ACHN (cell line): ENCODE measurements around the gene RNF181.
"Not testable (repeated sequence)": the region's sequence is repeated elsewhere in the genome, so short reads cannot be mapped to it uniquely, and the experiment has no call there.

Experiments used
- DNase-seq: peaks from one replicate; pipeline ENCODE4 v3.0.0-alpha.2; 2015
- in situ Hi-C: cut with HindIII; loops from 2 replicates; pipeline ENCODE4 v1.10.0; 2017; ENCODE audit warnings: low sequenced_read_pairs, low pct_ligation_motif_present, low pct_unique_long_range_greater_than_20kb

The RNF181 gene

GRCh38 chr2:85595301-85596025 is at the start of gene RNF181:
RNF181 (plus strand) TSS chr2:85595745; CDS start chr2:85595764, 19 bp downstream.
- peak; percentile 99 for DNase-seq
- in situ Hi-C loops: no loop called here

- no peak for DNase-seq
- in situ Hi-C loops: loop anchor here (5.0 kb wide), 1 partner anchor 124 kb away; no protein-coding TSS in a partner anchor
Measured at GRCh38 chr2:85545780-85546240, 49.7 kb upstream of the RNF181 start.

DNA sequence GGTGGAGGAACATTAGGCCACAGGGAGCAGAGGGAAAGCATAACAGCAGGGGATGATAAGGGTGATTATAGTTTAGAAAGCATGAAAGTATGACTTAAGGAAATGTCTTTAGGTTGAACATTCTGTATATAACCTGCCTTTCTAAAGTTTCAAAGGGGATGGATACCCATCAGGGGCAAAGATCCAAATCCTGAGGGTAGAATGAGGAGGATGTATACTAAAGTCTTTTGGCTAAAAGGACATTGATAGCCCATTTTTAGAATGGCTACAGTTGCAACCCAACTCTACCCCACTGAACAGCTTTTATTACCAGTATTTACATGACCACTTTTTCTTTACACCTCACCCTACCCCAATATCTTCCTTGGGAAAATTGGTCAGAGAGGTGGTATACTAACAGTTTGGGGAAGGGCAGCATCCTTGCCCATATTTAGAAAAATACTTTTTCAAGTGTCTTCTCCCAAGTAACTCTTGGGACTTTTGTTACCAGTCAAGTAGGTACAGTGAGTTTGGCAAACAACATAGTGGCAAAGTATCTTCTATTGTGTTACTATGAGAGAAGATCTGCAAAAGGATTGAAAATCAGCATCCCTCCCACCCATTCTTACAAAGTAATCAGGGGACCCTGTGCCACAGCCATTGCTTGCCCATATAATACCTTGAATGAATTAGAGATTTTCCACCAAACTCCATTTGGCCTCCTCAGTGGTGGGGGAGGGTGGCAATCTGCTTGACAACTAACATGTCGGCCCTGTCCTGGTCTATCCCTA is 48.3 kb upstream of the RNF181 start:
- DNase-seq: no peak
- in situ Hi-C loops: loop anchor here (5.0 kb wide), 1 partner anchor 125 kb away; no protein-coding TSS in a partner anchor

DNA sequence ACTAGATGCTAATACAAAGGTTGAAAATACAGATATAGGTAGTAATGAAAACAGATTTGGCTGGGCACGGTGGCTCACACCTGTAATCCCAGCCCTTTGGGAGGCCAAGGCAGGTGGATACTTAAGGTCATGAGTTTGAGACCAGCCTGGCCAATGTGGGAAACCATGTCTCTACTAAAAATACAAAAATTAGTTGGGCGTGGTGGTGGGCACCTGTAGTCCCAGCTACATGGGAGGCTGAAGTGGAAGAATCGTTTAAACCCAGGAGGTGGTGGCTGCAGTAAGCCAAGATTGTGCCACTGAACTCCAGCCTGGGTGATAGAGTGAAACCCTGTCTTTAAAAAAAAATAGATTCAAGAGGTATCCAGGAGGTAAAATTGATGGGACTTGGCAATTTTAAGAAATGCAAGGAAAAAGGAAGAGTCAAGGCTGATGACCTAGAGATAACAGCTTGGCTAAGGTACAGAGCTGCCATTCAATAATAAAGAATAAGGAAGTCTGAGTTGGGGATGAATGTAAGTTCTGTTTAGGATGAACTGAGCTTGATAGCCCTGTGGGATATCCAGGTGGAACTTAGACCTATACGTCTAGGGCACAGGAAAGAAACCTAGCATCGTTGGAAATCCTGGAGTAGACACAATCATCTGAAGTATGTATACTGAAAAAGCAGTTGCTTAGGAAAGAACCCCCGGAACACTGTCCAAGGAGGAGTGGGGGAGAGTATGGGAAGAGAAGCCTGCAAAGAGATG is 47.5 kb upstream of the RNF181 start:
- no peak for DNase-seq
- in situ Hi-C loops: loop anchor here (5.0 kb wide), 1 partner anchor 126 kb away; no protein-coding TSS in a partner anchor

DNA sequence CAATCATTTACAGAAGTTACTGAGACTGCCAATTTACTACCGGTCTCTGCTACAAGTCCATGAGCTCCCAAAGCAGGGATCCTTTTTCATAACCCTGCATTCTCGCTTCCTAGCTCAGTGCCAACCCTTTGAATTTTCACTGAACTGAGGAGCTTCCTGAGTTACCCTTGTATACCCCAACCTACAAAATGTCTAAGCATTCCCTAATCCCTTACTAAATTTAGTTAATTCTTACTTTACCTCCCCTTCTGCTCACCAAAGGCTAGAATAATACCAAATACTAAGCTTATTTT is 47.0 kb upstream of the RNF181 start:
- in situ Hi-C loops: loop anchor here (5.0 kb wide), 1 partner anchor 126 kb away; no protein-coding TSS in a partner anchor

DNA sequence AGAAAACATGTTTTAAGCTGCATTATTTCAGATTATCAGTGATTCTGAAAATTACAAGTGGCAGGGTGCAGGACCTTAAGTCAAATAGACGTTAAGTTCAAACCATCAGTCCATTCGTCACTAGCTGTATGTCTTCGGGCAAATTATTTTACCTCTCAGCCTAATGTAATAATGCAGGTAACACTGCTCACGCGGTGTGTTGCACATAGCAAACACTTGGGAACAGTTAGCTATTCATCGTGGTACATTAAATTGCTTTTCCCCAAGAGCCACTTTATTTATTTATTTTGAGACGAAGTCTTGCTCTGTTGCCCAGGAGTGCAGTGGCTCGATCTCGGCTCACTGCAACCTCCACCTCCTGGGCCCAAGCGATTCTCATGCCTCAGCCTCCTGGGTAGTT is 46.5 kb upstream of the RNF181 start:
- in situ Hi-C loops: loop anchor here (5.0 kb wide), 1 partner anchor 127 kb away; no protein-coding TSS in a partner anchor
- no peak for DNase-seq

More for the DNA sequence above, 47.0 kb upstream of the RNF181 start:
- no peak for DNase-seq

GRCh38 chr2:85549826-85550225 is 45.7 kb upstream of the RNF181 start:
- DNase-seq: no peak
- in situ Hi-C loops: loop anchor here (5.0 kb wide), 1 partner anchor 128 kb away; no protein-coding TSS in a partner anchor

- DNase-seq: no peak
- in situ Hi-C loops: no loop called here
Measured at GRCh38 chr2:85550486-85550885, 45.1 kb upstream of the RNF181 start.

DNA sequence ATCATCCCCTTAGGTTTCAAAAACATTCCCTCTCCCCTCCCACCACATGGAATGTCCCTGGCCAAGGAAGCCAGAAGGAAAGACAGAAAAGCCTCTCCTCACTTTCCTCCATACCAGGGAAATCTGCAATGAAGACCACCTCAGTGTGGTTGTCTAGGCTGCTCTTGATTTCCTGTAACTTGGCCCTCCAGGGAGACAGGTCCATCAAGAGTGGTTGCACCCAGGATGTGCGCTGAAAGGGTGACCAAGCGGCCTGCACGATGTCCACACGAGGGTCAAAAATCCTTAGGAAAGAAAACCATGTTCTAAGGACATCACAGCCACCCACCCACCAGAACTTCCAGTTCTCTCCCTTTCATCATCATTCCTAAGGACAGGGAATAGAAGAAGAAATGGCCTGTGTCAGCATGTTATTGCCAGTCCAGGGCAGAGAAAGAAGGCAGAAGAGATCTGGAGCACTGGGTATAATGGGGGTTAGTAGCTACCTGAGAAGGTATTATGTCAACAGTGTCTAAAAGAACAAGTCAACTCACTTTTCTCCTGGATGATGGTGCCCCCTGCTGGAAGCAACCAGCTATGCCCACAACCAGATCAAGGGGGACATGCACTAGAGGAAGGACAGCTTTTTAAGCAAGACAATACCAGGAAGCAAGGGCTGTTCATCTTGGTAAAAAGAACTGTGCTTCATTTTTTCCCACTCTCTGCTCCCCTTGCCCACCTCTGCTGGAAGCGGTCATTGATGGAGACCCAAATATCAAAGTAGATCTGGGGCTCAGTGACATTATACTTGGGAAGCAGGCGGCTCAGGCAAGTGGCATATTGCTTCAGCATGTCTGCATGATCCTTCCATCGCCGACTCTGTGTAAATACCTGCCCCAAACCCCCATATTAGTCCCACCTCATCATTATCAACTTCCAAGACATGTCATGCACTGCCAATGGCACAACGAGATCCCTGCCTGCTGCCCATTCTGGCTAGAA is 43.6 kb upstream of the RNF181 start:
- DNase-seq: peak; percentile 79
- in situ Hi-C loops: no loop called here

DNA sequence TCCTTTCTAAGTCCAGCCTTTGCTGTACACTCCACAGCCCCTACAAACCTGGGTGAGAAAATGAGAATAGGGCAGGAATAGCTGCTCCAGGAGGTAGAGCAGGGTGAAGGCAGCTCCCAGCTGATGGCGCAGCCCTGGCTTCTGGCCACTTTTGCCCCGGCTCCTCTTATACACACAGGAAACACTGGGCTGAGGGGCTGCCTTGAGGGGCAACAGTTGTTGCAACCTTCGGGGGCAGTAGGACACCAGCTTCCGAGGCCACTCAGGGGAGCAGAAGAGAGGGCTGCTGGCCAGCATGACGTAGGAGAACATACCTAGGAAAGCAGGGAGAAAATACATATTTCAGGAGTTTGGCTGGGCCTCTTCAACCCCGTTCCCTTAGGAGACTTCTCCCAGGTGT is 42.4 kb upstream of the RNF181 start:
- in situ Hi-C loops: no loop called here
- DNase-seq: no peak

DNA sequence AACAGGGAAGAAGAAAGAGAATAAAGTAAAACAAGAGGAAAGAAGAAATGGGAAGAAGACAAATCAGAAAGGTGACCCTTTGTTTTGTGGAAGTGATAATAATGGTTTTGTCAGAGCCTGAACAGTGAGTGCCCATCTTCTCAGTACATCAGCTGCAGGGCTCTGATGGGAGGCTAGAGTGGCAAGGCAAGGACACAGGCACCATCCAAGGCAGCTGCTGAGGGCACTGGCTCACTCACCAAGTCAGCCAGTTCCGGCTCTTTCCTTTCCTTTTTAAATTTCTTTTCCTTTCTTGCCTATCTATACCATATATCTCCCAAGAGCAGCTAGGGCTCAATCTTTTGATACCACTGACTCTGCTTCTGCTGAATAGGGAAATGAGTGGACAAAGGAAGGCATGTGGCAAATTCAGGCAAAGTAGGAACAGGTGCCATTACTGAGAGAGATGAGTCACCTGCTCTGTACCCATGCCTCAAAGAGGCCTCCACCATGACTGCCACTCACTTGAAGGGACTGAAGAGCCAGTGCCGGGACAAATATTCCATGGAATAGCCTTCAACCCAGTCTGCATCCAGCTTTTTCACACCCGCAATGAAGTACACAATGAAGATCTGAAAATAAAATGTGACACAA is 40.4 kb upstream of the RNF181 start:
- no peak for DNase-seq
- in situ Hi-C loops: no loop called here

DNA sequence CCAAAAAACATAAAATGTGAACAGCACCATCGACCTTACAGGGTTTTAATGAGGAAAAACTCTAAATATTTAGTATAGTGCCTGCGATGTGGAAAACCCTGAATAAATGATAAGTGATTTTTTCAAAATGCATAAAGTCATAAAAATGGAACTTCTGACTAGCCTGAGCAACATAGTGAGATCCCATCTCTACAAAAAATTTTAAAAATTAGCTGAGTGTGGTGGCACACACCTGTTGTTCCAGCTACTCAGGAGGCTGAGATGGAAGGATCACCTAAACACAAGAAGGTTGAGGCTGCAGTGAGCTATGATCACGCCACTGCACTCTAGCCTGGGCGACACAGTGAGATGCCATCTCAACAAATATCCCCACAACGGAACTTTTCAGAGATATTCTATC is 38.4 kb upstream of the RNF181 start:
- in situ Hi-C loops: no loop called here
- no peak for DNase-seq

DNA sequence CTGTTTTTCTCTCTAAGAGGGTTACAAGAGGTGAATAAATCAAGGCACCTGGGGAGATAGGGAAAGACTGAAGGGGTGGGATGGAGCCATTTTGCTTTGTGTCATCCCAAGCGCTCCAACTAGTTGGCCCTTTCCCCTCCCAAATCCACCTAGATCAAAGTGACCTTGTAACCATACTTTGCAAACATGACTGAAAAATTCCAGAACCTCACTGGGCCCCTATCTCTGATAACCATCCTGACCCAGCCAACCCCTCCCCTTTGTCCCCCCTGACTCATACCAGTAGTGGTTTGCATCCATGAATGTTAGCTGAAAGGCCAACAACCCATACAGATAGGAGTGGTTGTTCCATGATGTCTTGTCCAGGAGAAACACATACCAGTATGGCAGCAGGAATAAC is 37.4 kb upstream of the RNF181 start:
- no peak for DNase-seq
- in situ Hi-C loops: no loop called here

GRCh38 chr2:85560403-85560726 is 35.2 kb upstream of the RNF181 start:
- DNase-seq, in situ Hi-C loops: not testable (repeated sequence)

- no peak for DNase-seq
- in situ Hi-C loops: no loop called here
Measured at GRCh38 chr2:85560812-85561279, 34.7 kb upstream of the RNF181 start.

GRCh38 chr2:85561280-85562212 is 34.0 kb upstream of the RNF181 start, which contains the start of gene GGCX:
GGCX (minus strand) TSS chr2:85561493; CDS start chr2:85561428, 65 bp downstream.
- DNase-seq: peak; percentile 97
- in situ Hi-C loops: no loop called here
